ENCODE data around the gene MKS1.

Gene MKS1

DNA sequence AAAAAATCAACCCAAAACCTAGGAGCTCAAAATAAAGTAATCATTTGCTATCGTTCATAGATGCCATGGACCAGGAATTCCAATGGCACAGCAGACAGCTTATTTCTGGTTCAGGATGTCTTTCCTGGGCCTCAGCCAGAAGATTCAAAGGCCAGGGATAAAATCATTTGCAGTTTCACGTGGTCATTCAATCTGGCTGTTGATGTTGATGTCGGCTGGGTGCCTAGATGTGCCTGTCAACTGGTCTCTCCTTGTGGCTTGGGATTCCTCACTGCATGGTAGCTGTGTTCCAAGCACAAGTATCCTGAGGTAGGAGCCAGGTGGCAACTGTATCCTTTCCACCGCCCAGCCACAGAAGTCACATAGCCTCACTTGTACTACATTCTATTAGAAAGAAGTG, 37.3 kb downstream of the MKS1 start:
- TF ChIP-seq CREB1 (IDR thresholded peaks at IDR 0.05; ENCODE audit: low read depth) (no peak), TEAD4 (IDR thresholded peaks at IDR 0.05) (no peak), FOXM1 (IDR thresholded peaks at IDR 0.05; ENCODE audit: borderline replicate concordance, low read depth) (no peak), CEBPB (IDR thresholded peaks at IDR 0.05) (no peak), YY1 (IDR thresholded peaks at IDR 0.05; ENCODE audit: low read depth) (no peak), EGR1 (IDR thresholded peaks at IDR 0.05) (no peak), NFIC (IDR thresholded peaks at IDR 0.05) (no peak), EP300 (IDR thresholded peaks at IDR 0.05; ENCODE audit: borderline replicate concordance) (no peak), TCF12 (IDR thresholded peaks at IDR 0.05; ENCODE audit: low read depth) (no peak), TAF1 (IDR thresholded peaks at IDR 0.05; ENCODE audit: low read depth) (no peak), RAD21 (IDR thresholded peaks at IDR 0.05; ENCODE audit: low read depth) (no peak), ZBTB7A (IDR thresholded peaks at IDR 0.05; ENCODE audit: low read depth) (no peak)
- TF ChIP-seq, protein P1, sequence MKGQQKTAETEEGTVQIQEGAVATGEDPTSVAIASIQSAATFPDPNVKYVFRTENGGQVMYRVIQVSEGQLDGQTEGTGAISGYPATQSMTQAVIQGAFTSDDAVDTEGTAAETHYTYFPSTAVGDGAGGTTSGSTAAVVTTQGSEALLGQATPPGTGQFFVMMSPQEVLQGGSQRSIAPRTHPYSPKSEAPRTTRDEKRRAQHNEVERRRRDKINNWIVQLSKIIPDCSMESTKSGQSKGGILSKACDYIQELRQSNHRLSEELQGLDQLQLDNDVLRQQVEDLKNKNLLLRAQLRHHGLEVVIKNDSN (IDR thresholded peaks at IDR 0.05): no peak
- TF ChIP-seq, protein P2, sequence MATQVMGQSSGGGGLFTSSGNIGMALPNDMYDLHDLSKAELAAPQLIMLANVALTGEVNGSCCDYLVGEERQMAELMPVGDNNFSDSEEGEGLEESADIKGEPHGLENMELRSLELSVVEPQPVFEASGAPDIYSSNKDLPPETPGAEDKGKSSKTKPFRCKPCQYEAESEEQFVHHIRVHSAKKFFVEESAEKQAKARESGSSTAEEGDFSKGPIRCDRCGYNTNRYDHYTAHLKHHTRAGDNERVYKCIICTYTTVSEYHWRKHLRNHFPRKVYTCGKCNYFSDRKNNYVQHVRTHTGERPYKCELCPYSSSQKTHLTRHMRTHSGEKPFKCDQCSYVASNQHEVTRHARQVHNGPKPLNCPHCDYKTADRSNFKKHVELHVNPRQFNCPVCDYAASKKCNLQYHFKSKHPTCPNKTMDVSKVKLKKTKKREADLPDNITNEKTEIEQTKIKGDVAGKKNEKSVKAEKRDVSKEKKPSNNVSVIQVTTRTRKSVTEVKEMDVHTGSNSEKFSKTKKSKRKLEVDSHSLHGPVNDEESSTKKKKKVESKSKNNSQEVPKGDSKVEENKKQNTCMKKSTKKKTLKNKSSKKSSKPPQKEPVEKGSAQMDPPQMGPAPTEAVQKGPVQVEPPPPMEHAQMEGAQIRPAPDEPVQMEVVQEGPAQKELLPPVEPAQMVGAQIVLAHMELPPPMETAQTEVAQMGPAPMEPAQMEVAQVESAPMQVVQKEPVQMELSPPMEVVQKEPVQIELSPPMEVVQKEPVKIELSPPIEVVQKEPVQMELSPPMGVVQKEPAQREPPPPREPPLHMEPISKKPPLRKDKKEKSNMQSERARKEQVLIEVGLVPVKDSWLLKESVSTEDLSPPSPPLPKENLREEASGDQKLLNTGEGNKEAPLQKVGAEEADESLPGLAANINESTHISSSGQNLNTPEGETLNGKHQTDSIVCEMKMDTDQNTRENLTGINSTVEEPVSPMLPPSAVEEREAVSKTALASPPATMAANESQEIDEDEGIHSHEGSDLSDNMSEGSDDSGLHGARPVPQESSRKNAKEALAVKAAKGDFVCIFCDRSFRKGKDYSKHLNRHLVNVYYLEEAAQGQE (IDR thresholded peaks at IDR 0.05; ENCODE audit: low read depth): no peak
- TF ChIP-seq, protein P3, sequence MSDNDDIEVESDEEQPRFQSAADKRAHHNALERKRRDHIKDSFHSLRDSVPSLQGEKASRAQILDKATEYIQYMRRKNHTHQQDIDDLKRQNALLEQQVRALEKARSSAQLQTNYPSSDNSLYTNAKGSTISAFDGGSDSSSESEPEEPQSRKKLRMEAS (IDR thresholded peaks at IDR 0.05): no peak

DNA sequence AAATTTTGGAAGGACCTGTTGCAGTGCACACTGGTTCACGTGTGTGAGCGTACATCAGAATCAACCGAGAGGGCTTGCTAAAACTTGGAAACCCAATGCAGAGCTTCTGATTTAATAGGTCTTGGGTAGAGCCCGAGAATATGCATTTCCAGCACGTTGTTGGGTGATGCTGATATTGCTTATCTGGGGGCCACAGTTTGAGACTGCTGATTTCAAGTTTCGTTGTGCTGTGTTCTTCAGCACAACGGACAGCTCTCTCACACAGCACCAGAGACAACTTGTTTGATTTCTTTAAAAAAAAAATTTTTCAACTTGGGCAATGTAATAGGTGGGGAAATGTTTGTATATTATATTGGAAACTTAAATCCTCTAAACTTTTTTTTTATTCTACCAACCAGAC, 42.9 kb downstream of the MKS1 start:
- TF ChIP-seq, protein P2 (IDR thresholded peaks at IDR 0.05; ENCODE audit: low read depth): peak; percentile 91
- TF ChIP-seq YY1 (IDR thresholded peaks at IDR 0.05; ENCODE audit: low read depth) (no peak), RAD21 (IDR thresholded peaks at IDR 0.05; ENCODE audit: low read depth) (no peak), TAF1 (IDR thresholded peaks at IDR 0.05; ENCODE audit: low read depth) (no peak)
- TF ChIP-seq, protein P3 (IDR thresholded peaks at IDR 0.05): no peak

DNA sequence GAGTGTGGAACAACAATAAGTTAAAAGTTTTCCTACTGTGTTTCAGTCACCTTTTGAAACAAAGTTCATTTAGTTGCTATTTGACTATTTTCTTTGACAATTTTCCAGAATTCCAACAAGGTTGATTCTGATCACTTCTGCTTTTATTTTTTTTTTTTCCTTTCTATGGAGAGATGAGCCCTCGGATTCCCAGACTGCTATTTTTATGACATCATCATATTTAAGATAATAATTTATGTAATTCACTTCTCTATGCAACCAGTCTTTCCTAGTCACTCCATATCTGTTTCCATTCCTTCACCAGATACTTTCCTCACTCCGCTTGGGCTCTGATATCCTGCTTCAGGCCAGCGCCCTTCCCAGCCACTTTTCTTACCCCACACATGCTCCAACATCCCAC, 44.2 kb downstream of the MKS1 start:
- TF ChIP-seq ZBTB7A (IDR thresholded peaks at IDR 0.05; ENCODE audit: low read depth) (no peak), TEAD4 (IDR thresholded peaks at IDR 0.05) (no peak), RAD21 (IDR thresholded peaks at IDR 0.05; ENCODE audit: low read depth) (no peak), EGR1 (IDR thresholded peaks at IDR 0.05) (no peak), YY1 (IDR thresholded peaks at IDR 0.05; ENCODE audit: low read depth) (no peak), TCF12 (IDR thresholded peaks at IDR 0.05; ENCODE audit: low read depth) (no peak), CREB1 (IDR thresholded peaks at IDR 0.05; ENCODE audit: low read depth) (no peak), FOXM1 (IDR thresholded peaks at IDR 0.05; ENCODE audit: borderline replicate concordance, low read depth) (no peak), CEBPB (IDR thresholded peaks at IDR 0.05) (no peak), EP300 (IDR thresholded peaks at IDR 0.05; ENCODE audit: borderline replicate concordance) (no peak), NFIC (IDR thresholded peaks at IDR 0.05) (no peak), TAF1 (IDR thresholded peaks at IDR 0.05; ENCODE audit: low read depth) (no peak)
- TF ChIP-seq, protein P3 (IDR thresholded peaks at IDR 0.05): no peak
- TF ChIP-seq, protein P1 (IDR thresholded peaks at IDR 0.05): no peak
- TF ChIP-seq, protein P2 (IDR thresholded peaks at IDR 0.05; ENCODE audit: low read depth): no peak

DNA sequence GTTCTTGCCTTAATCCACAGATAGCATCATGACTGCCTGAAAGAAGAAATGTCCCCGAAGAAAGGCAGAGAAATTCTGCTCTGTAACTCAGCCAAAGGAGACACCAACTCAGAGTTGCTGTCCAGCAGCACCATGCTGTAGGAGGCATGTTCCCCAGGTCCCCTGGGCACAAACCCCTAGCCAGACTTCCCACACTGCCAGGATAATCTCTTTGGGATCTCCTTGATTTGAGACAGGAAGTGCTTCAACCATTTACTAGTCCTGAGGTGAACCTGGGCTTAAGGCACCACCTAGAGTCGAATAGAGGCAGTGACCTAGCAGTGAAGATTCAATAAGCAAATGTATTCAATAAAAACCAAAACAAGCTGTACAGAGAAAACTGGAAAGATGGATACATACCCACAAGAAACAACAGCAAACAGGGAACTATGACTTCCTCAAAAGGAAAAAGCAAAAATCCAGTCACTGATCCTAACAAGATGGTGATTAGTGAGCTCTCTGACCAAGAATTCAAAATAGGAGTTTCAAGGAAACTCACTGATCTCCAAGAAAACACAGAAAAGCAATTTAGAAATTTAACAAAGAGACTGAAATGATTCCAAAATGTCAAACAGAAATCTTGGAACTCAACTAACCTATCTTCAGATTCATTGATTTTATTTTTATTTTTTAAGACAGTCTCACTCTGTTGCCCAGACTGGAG, 46.5 kb downstream of the MKS1 start:
- TF ChIP-seq EGR1 (IDR thresholded peaks at IDR 0.05): no peak
- TF ChIP-seq, protein P2 (IDR thresholded peaks at IDR 0.05; ENCODE audit: low read depth): peak; percentile 77
- TF ChIP-seq RAD21 (IDR thresholded peaks at IDR 0.05; ENCODE audit: low read depth): peak; percentile 58

Data from Ishikawa (cell line).